Hindlimb muscle (tissue), 1 donor: ENCODE data around the gene RMND1. TPM values are rescaled to one million over a fixed set of nuclear protein-coding genes. Genes with fewer than 3 reads are reported as not detected.
"Not testable (repeated sequence)": the region's sequence is repeated elsewhere in the genome, so short reads cannot be mapped to it uniquely, and the experiment has no call there.

Experiments used
- DNase-seq: peaks from one replicate; pipeline ENCODE4 v3.0.0-alpha.2; 2013
- polyA plus RNA-seq: library from polyadenylated mRNA; unstranded; fragments of 120-200 nt; gene quantifications from one replicate; pipeline ENCODE4 v1.2.1, GENCODE V29; 2013; ENCODE audit not compliant: insufficient read length

The RMND1 gene
- 24.3 TPM for polyA plus RNA-seq

- peak; percentile 100 for DNase-seq
These were observed at the start of gene RMND1 for GRCh38 chr6:151451950-151452749. Gene RMND1 (minus strand): TSS chr6:151452126. CDS start chr6:151445811, 6,315 bp downstream.

- DNase-seq = no peak
These were observed 47.6 kb upstream of the RMND1 start for GRCh38 chr6:151499551-151499950.

GRCh38 chr6:151498327-151498726 lies 46.4 kb upstream of the RMND1 start:
- DNase-seq = no peak

GRCh38 chr6:151497905-151498304 lies 46.0 kb upstream of the RMND1 start:
- DNase-seq = no peak

GRCh38 chr6:151495380-151495779 lies 43.5 kb upstream of the RMND1 start:
- no peak for DNase-seq

- no peak for DNase-seq
These were observed 43.0 kb upstream of the RMND1 start for GRCh38 chr6:151494936-151495320.

GRCh38 chr6:151494235-151494935 lies 42.5 kb upstream of the RMND1 start:
- DNase-seq = peak; percentile 54

GRCh38 chr6:151493804-151494234 lies 41.9 kb upstream of the RMND1 start, which contains the start of gene CCDC170:
Gene CCDC170 (plus strand): TSS chr6:151494017. CDS start chr6:151494129, 112 bp downstream.
- peak; percentile 51 for DNase-seq

- no peak for DNase-seq
These were observed 41.4 kb upstream of the RMND1 start for GRCh38 chr6:151493161-151493803.

- no peak for DNase-seq
These were observed 39.1 kb upstream of the RMND1 start for GRCh38 chr6:151490996-151491395.

- no peak for DNase-seq
These were observed 36.3 kb upstream of the RMND1 start for GRCh38 chr6:151488226-151488625.

- no peak for DNase-seq
These were observed 32.1 kb upstream of the RMND1 start for GRCh38 chr6:151483994-151484393.

GRCh38 chr6:151482290-151482689 lies 30.4 kb upstream of the RMND1 start:
- DNase-seq = peak; percentile 33

GRCh38 chr6:151481786-151482185 lies 29.9 kb upstream of the RMND1 start:
- DNase-seq = no peak

- no peak for DNase-seq
These were observed 26.7 kb upstream of the RMND1 start for GRCh38 chr6:151478670-151479069.

GRCh38 chr6:151477726-151478125 lies 25.8 kb upstream of the RMND1 start:
- DNase-seq = no peak

GRCh38 chr6:151475653-151476523 lies 24.0 kb upstream of the RMND1 start:
- DNase-seq = peak; percentile 40

- DNase-seq = no peak
These were observed 12.8 kb upstream of the RMND1 start for GRCh38 chr6:151464702-151465101.

- no peak for DNase-seq
These were observed 9.7 kb upstream of the RMND1 start for GRCh38 chr6:151461673-151462072.

- DNase-seq = not testable (repeated sequence)
These were observed 3.9 kb upstream of the RMND1 start for GRCh38 chr6:151455751-151456398.

- peak; percentile 30 for DNase-seq
These were observed 963 bp upstream of the RMND1 start for GRCh38 chr6:151452750-151453427.
